OCI-LY1 (cell line): Measurements from ENCODE around the gene CCN6.

Source experiments
- H2AFZ ChIP-seq: fragments of 200-600 bp; sonication (generic), shearing (Covaris generic); 2 replicates; pipeline ENCODE4 v1.6.0; 2014; ENCODE audit warnings: antibody characterized with exemption, mild to moderate bottlenecking, low read length
- H3F3A ChIP-seq: fragments of 200-600 bp; sonication (generic), shearing (Covaris generic); 2 replicates; pipeline ENCODE4 v1.6.0; 2014; ENCODE audit warnings: mild to moderate bottlenecking, antibody characterized with exemption, low read length, moderate library complexity; ENCODE audit not compliant: insufficient read depth
- H3K27ac ChIP-seq: fragments of 200-600 bp; sonication (generic); 2 replicates; pipeline ENCODE4 v1.5.1; 2014; ENCODE audit warnings: low read length, mixed run types, mild to moderate bottlenecking, low read depth; ENCODE audit not compliant: poor library complexity, severe bottlenecking
- H3K27me3 ChIP-seq: fragments of 200-600 bp; sonication (generic); 2 replicates; pipeline ENCODE4 v1.6.0; 2014; ENCODE audit warnings: antibody characterized with exemption, mild to moderate bottlenecking, low read length, moderate library complexity; ENCODE audit not compliant: insufficient read depth
- H3K36me3 ChIP-seq: fragments of 200-600 bp; sonication (generic); 2 replicates; pipeline ENCODE4 v1.6.1; 2014; ENCODE audit warnings: mild to moderate bottlenecking, antibody characterized with exemption, low read length, moderate library complexity, mixed read lengths; ENCODE audit not compliant: insufficient read depth
- H3K4me1 ChIP-seq: fragments of 200-600 bp; sonication (generic); 2 replicates; pipeline ENCODE4 v1.5.1; 2014; ENCODE audit warnings: mild to moderate bottlenecking, low read length, moderate library complexity; ENCODE audit not compliant: insufficient read depth, severe bottlenecking
- H3K4me2 ChIP-seq: fragments of 200-600 bp; sonication (generic), shearing (Covaris generic); 2 replicates; pipeline ENCODE4 v1.6.1; 2014; ENCODE audit warnings: low read length
- H3K4me3 ChIP-seq: fragments of 200-600 bp; sonication (generic); 2 replicates; pipeline ENCODE4 v1.5.1; 2014; ENCODE audit warnings: low read length, low read depth, mild to moderate bottlenecking, mixed read lengths; ENCODE audit not compliant: poor library complexity, severe bottlenecking
- H3K79me2 ChIP-seq: fragments of 200-600 bp; shearing (Covaris generic); 2 replicates; pipeline ENCODE4 v1.6.1; 2016; ENCODE audit warnings: mixed run types, low read length, mixed read lengths; ENCODE audit not compliant: insufficient read depth
- H3K9ac ChIP-seq: fragments of 200-600 bp; sonication (generic), shearing (Covaris generic); 2 replicates; pipeline ENCODE4 v1.6.1; 2014; ENCODE audit warnings: mild to moderate bottlenecking, low read length, mixed read lengths
- H3K9me2 ChIP-seq: fragments of 200-600 bp; sonication (generic), shearing (Covaris generic); 2 replicates; pipeline ENCODE4 v1.6.1; 2014; ENCODE audit warnings: low read depth, mild to moderate bottlenecking, low read length, mixed read lengths
- H3K9me3 ChIP-seq: fragments of 200-600 bp; shearing (Covaris generic); 2 replicates; pipeline ENCODE4 v1.6.1; 2014; ENCODE audit warnings: low read length, mixed read lengths
- H4K20me1 ChIP-seq: fragments of 200-600 bp; sonication (generic), shearing (Covaris generic); 2 replicates; pipeline ENCODE4 v1.6.0; 2016; ENCODE audit warnings: mild to moderate bottlenecking, low read length; ENCODE audit not compliant: insufficient read depth
- CTCF ChIP-seq: fragments of 200-600 bp; sonication (generic), shearing (Covaris generic); IDR thresholded peaks from 2 replicates; pipeline ENCODE4 v1.5.1; 2017; ENCODE audit warnings: mild to moderate bottlenecking, antibody characterized with exemption, low read length, moderate library complexity, mixed read lengths
- EZH2 ChIP-seq: fragments of 200-600 bp; sonication (generic), shearing (Covaris generic); IDR thresholded peaks from 2 replicates; pipeline ENCODE4 v1.8.0; 2017; ENCODE audit warnings: borderline replicate concordance, mixed run types, mild to moderate bottlenecking, antibody characterized with exemption, low read length, moderate library complexity, mixed read lengths

Gene CCN6

GRCh38 chr6:112016320-112016719, 37.6 kb upstream of the CCN6 start:
- H3F3A ChIP-seq, result no peaks in the 10 kb centered on the region
- no peaks in the 10 kb centered on the region; the same call in 1 of the 2 replicates for H3K27me3 ChIP-seq
- H3K4me2 ChIP-seq, result no peak overlapping the region
- no peaks in the 10 kb centered on the region for H3K9me3 ChIP-seq
- H2AFZ ChIP-seq, result no peak overlapping the region
- no peaks in the 10 kb centered on the region for H3K9me2 ChIP-seq
- no peak overlapping the region for H3K27ac ChIP-seq
- no peak overlapping the region for H3K9ac ChIP-seq
- no peaks in the 10 kb centered on the region for H3K4me1 ChIP-seq
- H3K4me3 ChIP-seq, result no peak overlapping the region
- no peaks in the 10 kb centered on the region for H3K36me3 ChIP-seq
- H3K79me2 ChIP-seq, result no peaks in the 10 kb centered on the region
- no peaks in the 10 kb centered on the region for H4K20me1 ChIP-seq
- TF ChIP-seq CTCF, result no peak
- TF ChIP-seq EZH2, result no peak

- Histone ChIP-seq H3F3A (no peaks in the 10 kb centered on the region), H3K4me3 (no peak overlapping the region), H3K9me2 (no peaks in the 10 kb centered on the region), H2AFZ (no peak overlapping the region), H3K9me3 (no peaks in the 10 kb centered on the region), H3K27ac (no peak overlapping the region), H3K4me1 (no peaks in the 10 kb centered on the region), H3K9ac (no peak overlapping the region), H3K27me3 (no peaks in the 10 kb centered on the region; the same call in 1 of the 2 replicates), H3K79me2 (no peaks in the 10 kb centered on the region), H3K4me2 (no peak overlapping the region), H4K20me1 (no peaks in the 10 kb centered on the region), H3K36me3 (no peaks in the 10 kb centered on the region)
- TF ChIP-seq EZH2, result no peak
- TF ChIP-seq CTCF, result no peak
Observed at GRCh38 chr6:112017169-112017568, 36.7 kb upstream of the CCN6 start.

GRCh38 chr6:112017760-112018537, 36.0 kb upstream of the CCN6 start:
- Histone ChIP-seq H3K9ac (no peak overlapping the region), H3F3A (no peaks in the 10 kb centered on the region), H3K9me2 (no peaks in the 10 kb centered on the region), H3K4me3 (no peak overlapping the region), H3K36me3 (no peaks in the 10 kb centered on the region), H4K20me1 (no peaks in the 10 kb centered on the region), H3K9me3 (no peaks in the 10 kb centered on the region), H3K79me2 (no peaks in the 10 kb centered on the region), H3K27me3 (no peaks in the 10 kb centered on the region; the same call in 1 of the 2 replicates), H3K4me1 (no peaks in the 10 kb centered on the region), H3K27ac (no peak overlapping the region), H3K4me2 (no peak overlapping the region), H2AFZ (no peak overlapping the region)
- TF ChIP-seq CTCF, result no peak
